Spleen (tissue), 7 donors: ENCODE data around the gene ABCB8.

Experiments
- POLR2AphosphoS5 ChIP-seq, 3 donors: sonication (generic); formaldehyde crosslinking; IDR thresholded peaks; one replicate each; pipeline ENCODE4 v1.5.1; 2017; ENCODE audit warnings: antibody characterized with exemption in 3 of 3
- TF ChIP-seq, protein P1 (sequence below), 11 experiments: fragments of 200-600 bp in 7 of 11; fragments of 450-650 bp in 4 of 11; sonication (generic) in 4 of 11; IDR thresholded peaks in 8 of 11; conservative IDR thresholded peaks in 3 of 11; 1 replicate in 7 of 11; 2 replicates in 4 of 11; pipeline versions ENCODE4 v1.4.0 to v1.8.0; 2016 to 2021; ENCODE audit warnings: antibody characterized with exemption in 11 of 11, inconsistent platforms in 4 of 11, mild to moderate bottlenecking in 1 of 11
- donor health status: DM: no; HTN: no; CAD: no; lungs with moderate emphysema.
- donor health status: DM: no; HTN: no; CAD: no.
- donor health status: DM: no; HTN: no; CAD: no.

DNA sequence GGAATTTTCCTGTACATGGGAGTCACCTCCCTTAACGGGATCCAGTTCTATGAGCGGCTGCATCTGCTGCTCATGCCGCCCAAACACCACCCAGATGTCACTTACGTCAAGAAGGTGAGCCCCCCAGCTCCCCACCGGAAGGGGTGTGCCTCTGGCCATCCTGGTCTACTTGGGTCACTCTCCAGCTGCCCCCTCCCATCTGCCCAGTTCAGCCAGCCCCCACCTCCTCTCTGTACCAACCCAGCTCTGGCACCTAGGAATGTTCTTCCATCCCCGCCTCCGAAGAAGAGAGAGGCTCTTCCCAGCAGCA, 47.4 kb downstream of the ABCB8 start:
- TF ChIP-seq, protein P1, sequence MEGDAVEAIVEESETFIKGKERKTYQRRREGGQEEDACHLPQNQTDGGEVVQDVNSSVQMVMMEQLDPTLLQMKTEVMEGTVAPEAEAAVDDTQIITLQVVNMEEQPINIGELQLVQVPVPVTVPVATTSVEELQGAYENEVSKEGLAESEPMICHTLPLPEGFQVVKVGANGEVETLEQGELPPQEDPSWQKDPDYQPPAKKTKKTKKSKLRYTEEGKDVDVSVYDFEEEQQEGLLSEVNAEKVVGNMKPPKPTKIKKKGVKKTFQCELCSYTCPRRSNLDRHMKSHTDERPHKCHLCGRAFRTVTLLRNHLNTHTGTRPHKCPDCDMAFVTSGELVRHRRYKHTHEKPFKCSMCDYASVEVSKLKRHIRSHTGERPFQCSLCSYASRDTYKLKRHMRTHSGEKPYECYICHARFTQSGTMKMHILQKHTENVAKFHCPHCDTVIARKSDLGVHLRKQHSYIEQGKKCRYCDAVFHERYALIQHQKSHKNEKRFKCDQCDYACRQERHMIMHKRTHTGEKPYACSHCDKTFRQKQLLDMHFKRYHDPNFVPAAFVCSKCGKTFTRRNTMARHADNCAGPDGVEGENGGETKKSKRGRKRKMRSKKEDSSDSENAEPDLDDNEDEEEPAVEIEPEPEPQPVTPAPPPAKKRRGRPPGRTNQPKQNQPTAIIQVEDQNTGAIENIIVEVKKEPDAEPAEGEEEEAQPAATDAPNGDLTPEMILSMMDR (IDR thresholded peaks at IDR 0.05 in 8 of 11, conservative IDR thresholded peaks at IDR 0.05 in 3 of 11) = no peak
- TF ChIP-seq POLR2AphosphoS5 (IDR thresholded peaks at IDR 0.05) = no peak
